PC-3 (cell line): ENCODE results near the gene TDRD1. TPM values are rescaled to one million over a fixed set of nuclear protein-coding genes. Genes with fewer than 3 reads are reported as not detected.

Experiments used
- ATAC-seq: fragments of 200-7000 bp; cut with Tn5 transposase; 2 replicates; pipeline ENCODE4 v1.9.1; 2020; ENCODE audit warnings: mild to moderate bottlenecking, moderate library complexity
- BruUV-seq: library from RNA; stranded (reverse); fragments of 400-500 nt; replicated peaks from 2 replicates; lab custom pipeline; 2021; lab: Mats Ljungman, UMichigan
- CTCF ChIA-PET: fragments of 300-600 bp; sonication (Branson Sonifier 250); formaldehyde crosslinking; loops from one replicate; lab custom pipeline; 2022; ENCODE audit warnings: antibody characterized with exemption; lab: Charles Lee
- POLR2A ChIA-PET: fragments of 300-600 bp; sonication (Branson Sonifier 250); formaldehyde crosslinking; loops from one replicate; lab custom pipeline; 2022; ENCODE audit warnings: antibody characterized with exemption; ENCODE audit not compliant: unreplicated experiment; lab: Charles Lee
- DNase-seq: peaks from one replicate; pipeline ENCODE4 v3.0.0-alpha.2; 2015
- H2AFZ ChIP-seq: fragments of 300-600 bp; sonication (generic); 2 replicates; pipeline ENCODE4 v1.6.0; 2016; ENCODE audit warnings: antibody characterized with exemption, low read length
- H3F3A ChIP-seq: fragments of 300-600 bp; sonication (generic); one replicate; pipeline ENCODE4 v1.6.0; 2017; ENCODE audit warnings: antibody characterized with exemption, low read length, control low read depth, mild to moderate bottlenecking; ENCODE audit not compliant: unreplicated experiment
- H3K27ac ChIP-seq: fragments of 300-600 bp; sonication (generic); 2 replicates; pipeline ENCODE4 v1.5.1; 2016; ENCODE audit warnings: mild to moderate bottlenecking, low read length
- H3K27me3 ChIP-seq: fragments of 300-600 bp; sonication (generic); 2 replicates; pipeline ENCODE4 v1.6.1; 2016; ENCODE audit warnings: low read length, mixed read lengths
- H3K36me3 ChIP-seq: fragments of 300-600 bp; sonication (generic); 2 replicates; pipeline ENCODE4 v1.6.1; 2016; ENCODE audit warnings: low read depth, mixed run types, low read length, mixed read lengths
- H3K4me1 ChIP-seq: fragments of 300-600 bp; sonication (generic); 2 replicates; pipeline ENCODE4 v1.5.1; 2016; ENCODE audit warnings: low read length; ENCODE audit not compliant: insufficient read depth
- H3K4me2 ChIP-seq: fragments of 300-600 bp; sonication (generic); 2 replicates; pipeline ENCODE4 v1.6.0; 2016; ENCODE audit warnings: low read length
- H3K4me3 ChIP-seq: fragments of 300-600 bp; sonication (generic); 2 replicates; pipeline ENCODE4 v1.5.1; 2016; ENCODE audit warnings: mild to moderate bottlenecking, low read length, mixed read lengths
- H3K79me2 ChIP-seq: fragments of 300-600 bp; sonication (generic); 2 replicates; pipeline ENCODE4 v1.6.1; 2017; ENCODE audit warnings: low read length, mixed read lengths
- H3K9ac ChIP-seq: fragments of 300-600 bp; sonication (generic); 2 replicates; pipeline ENCODE4 v1.6.0; 2016; ENCODE audit warnings: mild to moderate bottlenecking, low read length
- H3K9me2 ChIP-seq: fragments of 300-600 bp; sonication (generic); replicated peaks from 2 replicates; pipeline ENCODE4 v1.6.1; 2016; ENCODE audit warnings: mixed run types, low read length, mixed read lengths
- H3K9me3 ChIP-seq: fragments of 300-600 bp; sonication (generic); 2 replicates; pipeline ENCODE4 v1.6.1; 2016; ENCODE audit warnings: low read length, mixed read lengths
- H4K20me1 ChIP-seq: fragments of 300-600 bp; sonication (generic); 2 replicates; pipeline ENCODE4 v1.6.1; 2016; ENCODE audit warnings: low read length, mixed read lengths
- EZH2 ChIP-seq: fragments of 300-600 bp; sonication (generic); IDR thresholded peaks from one replicate; pipeline ENCODE4 v1.6.1; 2017; ENCODE audit warnings: antibody characterized with exemption, mild to moderate bottlenecking, low read length; ENCODE audit not compliant: unreplicated experiment
- EZH2phosphoT487 ChIP-seq: fragments of 300-600 bp; sonication (generic); IDR thresholded peaks from 2 replicates; pipeline ENCODE4 v1.6.1; 2018; ENCODE audit warnings: mild to moderate bottlenecking, antibody characterized with exemption, low read length, borderline replicate concordance
- intact Hi-C: fragments of 100-400 bp; cut with micrococcal nuclease; formaldehyde crosslinking; loops from 2 replicates; pipeline ENCODE4 v1.9.0; 2023
- total RNA-seq: library from RNA; depleted of rRNA; stranded (reverse); fragments of >200 nt; gene quantifications from 2 replicates; pipeline ENCODE4 v1.2.3, GENCODE V29; 2014
- TF ChIP-seq, protein P1 (sequence below): fragments of 300-600 bp; sonication (generic); conservative IDR thresholded peaks from 2 replicates; pipeline ENCODE4 v1.5.1; 2017; ENCODE audit warnings: antibody characterized with exemption, low read depth, mild to moderate bottlenecking, low read length

TDRD1 gene
- total RNA-seq, 1 experiment from 2014 or later: not detected

DNA sequence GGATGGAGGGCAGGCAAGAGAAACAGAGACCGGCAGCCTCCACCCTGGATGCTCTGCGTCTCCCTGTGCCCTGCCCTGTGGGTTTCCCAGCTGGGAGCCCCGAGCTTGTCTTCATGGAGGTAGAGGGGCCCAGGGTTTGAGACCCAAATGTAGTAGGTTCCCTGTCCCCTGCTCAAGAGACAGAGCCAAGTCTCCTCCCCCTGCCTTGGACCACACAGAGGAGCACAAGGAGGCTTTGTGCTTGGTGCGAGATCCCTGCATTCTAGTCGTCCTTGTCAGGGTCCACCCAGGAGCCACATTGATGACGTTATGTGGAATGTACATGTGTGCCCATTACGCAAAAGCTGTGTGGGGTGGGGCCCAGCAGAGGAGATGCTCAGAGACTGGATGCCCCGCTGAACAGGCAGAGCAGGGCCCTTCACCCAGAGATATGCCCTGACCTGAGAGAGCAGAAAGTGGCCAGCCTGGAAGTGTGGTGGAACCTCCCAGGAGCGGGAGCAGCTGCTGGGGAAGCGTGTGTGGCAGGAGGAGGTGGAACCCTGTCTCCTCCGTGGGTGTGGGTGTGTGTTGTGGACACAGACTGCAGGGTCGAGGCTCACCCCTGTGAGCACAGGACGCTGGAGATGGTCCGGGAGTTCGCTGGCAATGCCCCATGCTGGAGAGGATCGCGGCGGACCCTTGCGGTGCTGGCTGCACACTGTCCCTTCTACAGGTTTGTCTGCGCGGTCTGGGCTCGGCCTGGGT lies 99.2 kb downstream of the TDRD1 start:
- Histone ChIP-seq H3K36me3 (no peaks in the 10 kb centered on the region), H3K4me1 (no peaks in the 10 kb centered on the region), H3K27ac (no peak overlapping the region), H3K9me2 (no peaks in the 10 kb centered on the region), H3K4me2 (no peak overlapping the region), H3K9ac (no peak overlapping the region), H2AFZ (no peak overlapping the region), H3K9me3 (no peaks in the 10 kb centered on the region), H3K79me2 (no peaks in the 10 kb centered on the region), H3K27me3 (no peaks in the 10 kb centered on the region), H3F3A (no peaks in the 10 kb centered on the region), H3K4me3 (no peak overlapping the region), H4K20me1 (no peaks in the 10 kb centered on the region)
- ChIA-PET POLR2A (no interaction called here), CTCF (no interaction called here)
- DNase-seq (no peak), ATAC-seq (no peak)
- BruUV-seq: no TSS peak
- intact Hi-C loops: no loop called here
- TF ChIP-seq, protein P1, sequence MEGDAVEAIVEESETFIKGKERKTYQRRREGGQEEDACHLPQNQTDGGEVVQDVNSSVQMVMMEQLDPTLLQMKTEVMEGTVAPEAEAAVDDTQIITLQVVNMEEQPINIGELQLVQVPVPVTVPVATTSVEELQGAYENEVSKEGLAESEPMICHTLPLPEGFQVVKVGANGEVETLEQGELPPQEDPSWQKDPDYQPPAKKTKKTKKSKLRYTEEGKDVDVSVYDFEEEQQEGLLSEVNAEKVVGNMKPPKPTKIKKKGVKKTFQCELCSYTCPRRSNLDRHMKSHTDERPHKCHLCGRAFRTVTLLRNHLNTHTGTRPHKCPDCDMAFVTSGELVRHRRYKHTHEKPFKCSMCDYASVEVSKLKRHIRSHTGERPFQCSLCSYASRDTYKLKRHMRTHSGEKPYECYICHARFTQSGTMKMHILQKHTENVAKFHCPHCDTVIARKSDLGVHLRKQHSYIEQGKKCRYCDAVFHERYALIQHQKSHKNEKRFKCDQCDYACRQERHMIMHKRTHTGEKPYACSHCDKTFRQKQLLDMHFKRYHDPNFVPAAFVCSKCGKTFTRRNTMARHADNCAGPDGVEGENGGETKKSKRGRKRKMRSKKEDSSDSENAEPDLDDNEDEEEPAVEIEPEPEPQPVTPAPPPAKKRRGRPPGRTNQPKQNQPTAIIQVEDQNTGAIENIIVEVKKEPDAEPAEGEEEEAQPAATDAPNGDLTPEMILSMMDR: no peak
- TF ChIP-seq EZH2 (no peak), EZH2phosphoT487 (no peak)

DNA sequence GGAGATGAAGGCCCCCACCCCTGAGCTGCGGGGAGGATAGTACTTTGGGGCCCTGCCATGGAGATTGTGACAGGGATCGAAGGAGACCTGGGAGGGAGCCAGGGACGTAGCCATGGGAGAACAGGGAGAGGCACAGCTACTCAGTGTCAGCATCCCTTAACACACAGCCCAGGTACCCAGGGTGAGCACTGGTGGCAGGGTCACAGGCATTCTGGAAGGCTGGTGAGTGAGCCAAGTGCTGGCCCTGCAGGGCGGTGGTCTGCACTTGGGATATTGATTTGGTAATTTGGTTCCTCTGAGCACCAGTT lies 99.7 kb downstream of the TDRD1 start:
- intact Hi-C loops: no loop called here
- Histone ChIP-seq H3K27ac (no peak overlapping the region), H3K27me3 (no peaks in the 10 kb centered on the region), H2AFZ (no peak overlapping the region), H3K9ac (no peak overlapping the region), H3K36me3 (no peaks in the 10 kb centered on the region), H3K4me1 (no peaks in the 10 kb centered on the region), H3F3A (no peaks in the 10 kb centered on the region), H3K4me3 (no peak overlapping the region), H3K9me3 (no peaks in the 10 kb centered on the region), H3K4me2 (no peak overlapping the region), H4K20me1 (no peaks in the 10 kb centered on the region), H3K79me2 (no peaks in the 10 kb centered on the region), H3K9me2 (no peaks in the 10 kb centered on the region)
- no peak for TF ChIP-seq EZH2phosphoT487
- TF ChIP-seq EZH2: no peak
- TF ChIP-seq, protein P1: no peak
- no TSS peak for BruUV-seq
- ATAC-seq (no peak), DNase-seq (no peak)
- ChIA-PET POLR2A (no interaction called here), CTCF (no interaction called here)

DNA sequence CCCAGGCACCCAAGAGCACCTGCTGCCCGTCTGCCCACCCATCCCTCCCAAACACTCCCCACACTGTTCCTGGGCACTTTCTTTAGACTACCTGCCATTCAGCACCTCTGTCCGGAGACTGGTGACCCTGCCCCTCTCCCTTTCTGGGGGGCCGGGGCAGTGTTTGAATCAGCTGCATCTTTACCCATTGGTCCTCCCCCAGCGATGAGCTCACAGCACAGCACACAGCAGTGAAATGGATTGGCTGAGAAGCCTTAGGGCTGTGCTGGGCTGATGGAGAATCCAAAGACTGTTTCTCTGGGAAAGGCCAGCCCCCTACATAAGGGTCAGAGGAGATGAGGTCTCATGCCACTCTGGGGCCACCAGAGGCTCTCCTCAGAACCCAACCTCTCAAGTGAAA lies 100.1 kb downstream of the TDRD1 start:
- H3F3A ChIP-seq: no peaks in the 10 kb centered on the region
- no peak for TF ChIP-seq EZH2
- no peak for TF ChIP-seq EZH2phosphoT487
- TF ChIP-seq, protein P1: no peak
- no peaks in the 10 kb centered on the region for H3K27me3 ChIP-seq
- DNase-seq (no peak), ATAC-seq (no peak)
- H3K9ac ChIP-seq: no peak overlapping the region
- POLR2A ChIA-PET: no interaction called here
- H3K36me3 ChIP-seq: no peaks in the 10 kb centered on the region
- no peaks in the 10 kb centered on the region for H3K79me2 ChIP-seq
- CTCF ChIA-PET: no interaction called here
- H3K4me1 ChIP-seq: no peaks in the 10 kb centered on the region
- no peak overlapping the region for H3K4me2 ChIP-seq
- no TSS peak for BruUV-seq
- H3K9me3 ChIP-seq: no peaks in the 10 kb centered on the region
- H3K27ac ChIP-seq: no peak overlapping the region
- intact Hi-C loops: no loop called here
- no peak overlapping the region for H2AFZ ChIP-seq
- no peak overlapping the region for H3K4me3 ChIP-seq
- H4K20me1 ChIP-seq: no peaks in the 10 kb centered on the region
- H3K9me2 ChIP-seq: no peaks in the 10 kb centered on the region
